ENCODE results near the gene SHROOM1. TPM values are rescaled to one million over a fixed set of nuclear protein-coding genes. Genes with fewer than 3 reads are reported as not detected.

The SHROOM1 gene
- total RNA-seq, 1 donor from 2014 or later, result 24.2 TPM

GRCh38 chr5:132822650-132823480, 7.6 kb downstream of the SHROOM1 start:
- Histone ChIP-seq H3K4me3 (no peak overlapping the region), H3K4me1 (peaks cover under 1% of the 10 kb centered on the region), H3K36me3 (no peaks in the 10 kb centered on the region), H3K9me3 (no peaks in the 10 kb centered on the region), H3K27me3 (no peaks in the 10 kb centered on the region), H3K27ac (no peak overlapping the region)
- TF ChIP-seq CTCF (IDR thresholded peaks at IDR 0.05), result no peak
- ATAC-seq, result peak; percentile 29
- intact Hi-C loops (cut with DNase I), result no loop called here
- no peak for DNase-seq

GRCh38 chr5:132821791-132822190, 8.7 kb downstream of the SHROOM1 start:
- no peaks in the 10 kb centered on the region for H3K27me3 ChIP-seq
- ATAC-seq, result no peak
- intact Hi-C loops (cut with DNase I), result no loop called here
- DNase-seq, result no peak
- no peak for TF ChIP-seq CTCF (IDR thresholded peaks at IDR 0.05)
- H3K36me3 ChIP-seq, result no peaks in the 10 kb centered on the region
- no peaks in the 10 kb centered on the region for H3K4me1 ChIP-seq
- no peak overlapping the region for H3K27ac ChIP-seq
- H3K9me3 ChIP-seq, result no peaks in the 10 kb centered on the region
- no peak overlapping the region for H3K4me3 ChIP-seq

GRCh38 chr5:132821350-132821749, 9.1 kb downstream of the SHROOM1 start:
- no peak for DNase-seq
- intact Hi-C loops (cut with DNase I), result no loop called here
- H3K36me3 ChIP-seq, result no peaks in the 10 kb centered on the region
- H3K4me3 ChIP-seq, result no peak overlapping the region
- no peak for ATAC-seq
- no peak for TF ChIP-seq CTCF (IDR thresholded peaks at IDR 0.05)
- H3K27me3 ChIP-seq, result no peaks in the 10 kb centered on the region
- no peak overlapping the region for H3K27ac ChIP-seq
- H3K4me1 ChIP-seq, result no peaks in the 10 kb centered on the region
- no peaks in the 10 kb centered on the region for H3K9me3 ChIP-seq

GRCh38 chr5:132820162-132820754, 10.2 kb downstream of the SHROOM1 start:
- intact Hi-C loops (cut with DNase I), result no loop called here
- Histone ChIP-seq H3K9me3 (no peaks in the 10 kb centered on the region), H3K27me3 (no peaks in the 10 kb centered on the region), H3K27ac (no peak overlapping the region), H3K4me1 (no peaks in the 10 kb centered on the region), H3K4me3 (no peak overlapping the region), H3K36me3 (no peaks in the 10 kb centered on the region)
- DNase-seq (peak; percentile 92), ATAC-seq (peak; percentile 95)
- peak; percentile 96 for TF ChIP-seq CTCF (IDR thresholded peaks at IDR 0.05)

GRCh38 chr5:132819468-132819867, 11.0 kb downstream of the SHROOM1 start:
- intact Hi-C loops (cut with DNase I), result no loop called here
- no peak for ATAC-seq
- H3K27ac ChIP-seq, result no peak overlapping the region
- no peak overlapping the region for H3K4me3 ChIP-seq
- H3K36me3 ChIP-seq, result no peaks in the 10 kb centered on the region
- DNase-seq, result no peak
- no peaks in the 10 kb centered on the region for H3K4me1 ChIP-seq
- TF ChIP-seq CTCF (IDR thresholded peaks at IDR 0.05), result no peak
- H3K27me3 ChIP-seq, result no peaks in the 10 kb centered on the region
- no peaks in the 10 kb centered on the region for H3K9me3 ChIP-seq

Data from upper lobe of right lung (tissue), 1 donor.